K562 (cell line): ENCODE data around the gene TP73. TPM values are rescaled to one million over a fixed set of nuclear protein-coding genes. Genes with fewer than 3 reads are reported as not detected.

ENCODE experiments used
- CEBPB ChIP-seq: fragments of 450-650 bp; IDR thresholded peaks from 2 replicates; pipeline ENCODE4 v1.6.1; 2016; ENCODE audit warnings: missing genetic modification characterization, missing compliant biosample characterization
- KDM4B ChIP-seq, 2 experiments: fragments of 450-650 bp in 1 of 2; sonication (generic) in 1 of 2; IDR thresholded peaks; 2 replicates each; pipeline ENCODE4 v1.6.1; 2016 to 2017; ENCODE audit warnings: borderline replicate concordance in 2 of 2, antibody characterized with exemption in 1 of 2, low read depth in 1 of 2, mild to moderate bottlenecking in 1 of 2
- LCOR ChIP-seq: sonication (generic); formaldehyde crosslinking; IDR thresholded peaks from 2 replicates; pipeline ENCODE4 v1.8.0; 2022; ENCODE audit warnings: mild to moderate bottlenecking, missing genetic modification reagents
- NCOA2 ChIP-seq, 2 experiments: fragments of 450-650 bp; IDR thresholded peaks; 2 replicates each; pipeline ENCODE4 v1.6.1; 2018; ENCODE audit warnings: mild to moderate bottlenecking in 2 of 2, moderate library complexity in 1 of 2; ENCODE audit not compliant: partially characterized antibody in 2 of 2
- NFE2 ChIP-seq: IDR thresholded peaks from 2 replicates; pipeline ENCODE4 v1.6.1; 2014; ENCODE audit warnings: antibody characterized with exemption, low read depth
- POLR3G ChIP-seq: IDR thresholded peaks from 2 replicates; pipeline ENCODE4 v1.6.1; 2011; ENCODE audit not compliant: insufficient read length, insufficient replicate concordance; ENCODE audit errors: extremely low read depth
- RNF2 ChIP-seq: sonication (generic); IDR thresholded peaks from 2 replicates; pipeline ENCODE4 v1.6.1; 2016
- TOE1 ChIP-seq, 2 experiments: fragments of 450-650 bp in 1 of 2; sonication (generic) in 1 of 2; formaldehyde crosslinking in 1 of 2; IDR thresholded peaks; 2 replicates each; pipeline versions ENCODE4 v1.7.1 to v1.8.0; 2016 to 2022; ENCODE audit warnings: borderline replicate concordance in 2 of 2, mild to moderate bottlenecking in 2 of 2, antibody characterized with exemption in 1 of 2, inconsistent platforms in 1 of 2, low read depth in 1 of 2, missing genetic modification reagents in 1 of 2, moderate library complexity in 1 of 2
- XRCC3 ChIP-seq: fragments of 450-650 bp; IDR thresholded peaks from 2 replicates; pipeline ENCODE4 v1.6.1; 2017; ENCODE audit warnings: mild to moderate bottlenecking, moderate library complexity
- ZC3H4 ChIP-seq: sonication (generic); formaldehyde crosslinking; IDR thresholded peaks from 2 replicates; pipeline ENCODE4 v1.9.0; 2021; ENCODE audit warnings: missing genetic modification reagents, borderline replicate concordance
- ZNF133 ChIP-seq: fragments of 250-450 bp; sonication (Bioruptor Pico); IDR thresholded peaks from 2 replicates; pipeline ENCODE4 v1.4.0; 2020; ENCODE audit warnings: mild to moderate bottlenecking
- ZNF57 ChIP-seq: fragments of 450-650 bp; formaldehyde crosslinking; IDR thresholded peaks from 2 replicates; pipeline ENCODE4 v1.4.0; 2020; ENCODE audit warnings: mild to moderate bottlenecking, moderate library complexity
- polyA plus RNA-seq, 8 experiments: library from polyadenylated mRNA; depleted of rRNA in 4 of 8; stranded (reverse) in 5 of 8; unstranded in 3 of 8; fragments of >200 nt; fragmentation: Nextera tagmentation in 2 of 8; fragmentation: Illumina TruSeq in 1 of 8; extraction: Ambion mirVana in 2 of 8; extraction: Trizol in 1 of 8; gene quantifications; 2 replicates each; pipeline versions ENCODE4 v1.2.1 to v1.2.3, GENCODE V29; 2011 to 2014; ENCODE audit warnings: inconsistent platforms in 1 of 8, missing spikeins in 1 of 8
- total RNA-seq, 7 experiments: library from RNA; depleted of rRNA in 6 of 7; stranded (reverse); fragments of >200 nt in 6 of 7; fragmentation: Illumina TruSeq in 2 of 7; extraction: Trizol in 2 of 7; gene quantifications; 2 replicates each; pipeline versions ENCODE4 v1.2.1 to v1.2.3, GENCODE V29; 2011 to 2021; ENCODE audit warnings: low replicate concordance in 1 of 7
- TF ChIP-seq, protein P1 (sequence below): fragments of 450-650 bp; formaldehyde crosslinking; IDR thresholded peaks from 2 replicates; pipeline ENCODE4 v1.4.0; 2020; ENCODE audit warnings: mild to moderate bottlenecking, moderate library complexity
- TF ChIP-seq, protein P2 (sequence below): fragments of 200-800 bp; sonication (Bioruptor generic); IDR thresholded peaks from 2 replicates; pipeline ENCODE4 v1.6.1; 2017; ENCODE audit warnings: missing genetic modification characterization, missing compliant biosample characterization
- TF ChIP-seq, protein P3 (sequence below): fragments of 450-650 bp; IDR thresholded peaks from 2 replicates; pipeline ENCODE4 v1.6.1; 2017; ENCODE audit warnings: mild to moderate bottlenecking, moderate library complexity
- TF ChIP-seq, protein P4 (sequence below): IDR thresholded peaks from 2 replicates; pipeline ENCODE4 v1.6.1; 2012; ENCODE audit warnings: low read depth, low read length, improper control_type of control experiment, borderline replicate concordance
- TF ChIP-seq, protein P5 (sequence below): fragments of 450-650 bp; formaldehyde crosslinking; IDR thresholded peaks from 2 replicates; pipeline ENCODE4 v1.4.0; 2022; ENCODE audit warnings: missing genetic modification characterization
- TF ChIP-seq, protein P6 (sequence below): sonication (generic); formaldehyde crosslinking; IDR thresholded peaks from 2 replicates; pipeline ENCODE4 v1.8.0; 2022; ENCODE audit warnings: missing genetic modification reagents, mild to moderate bottlenecking, moderate library complexity, borderline replicate concordance

The TP73 gene
- total and polyA plus RNA-seq, 9 of the 15 experiments (the other 6 are each of a cell fraction or from before 2014, with no cell fraction given), result 0.07 to 1.6 (median 0.40) TPM; not detected in 2

DNA sequence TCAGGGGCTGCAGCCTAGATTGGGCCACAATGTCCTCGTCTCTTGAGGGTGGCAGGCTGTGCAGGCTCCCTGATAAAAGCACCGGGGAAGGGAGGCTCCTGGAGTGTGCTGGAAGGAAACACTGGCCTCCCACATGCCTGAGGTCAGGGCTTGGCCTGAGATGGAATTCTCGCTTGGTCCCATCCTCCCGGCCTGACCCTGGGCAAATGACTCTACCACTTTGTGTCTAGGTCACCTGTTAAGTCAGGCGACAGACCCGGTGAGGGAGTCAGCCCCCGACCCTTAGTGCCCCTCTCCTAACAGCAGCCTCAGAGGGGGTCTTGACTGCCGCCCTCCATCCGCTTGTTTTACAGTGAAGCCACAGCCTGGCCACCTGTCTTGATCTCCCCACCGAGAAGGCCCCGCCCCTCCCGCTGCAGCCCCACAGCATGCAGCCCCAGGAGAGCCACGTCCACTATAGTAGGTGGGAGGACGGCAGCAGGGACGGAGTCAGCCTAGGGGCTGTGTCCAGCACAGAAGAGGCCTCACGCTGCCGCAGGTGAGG is 122.7 kb downstream of the TP73 start (continued):
- TF ChIP-seq, protein P1, sequence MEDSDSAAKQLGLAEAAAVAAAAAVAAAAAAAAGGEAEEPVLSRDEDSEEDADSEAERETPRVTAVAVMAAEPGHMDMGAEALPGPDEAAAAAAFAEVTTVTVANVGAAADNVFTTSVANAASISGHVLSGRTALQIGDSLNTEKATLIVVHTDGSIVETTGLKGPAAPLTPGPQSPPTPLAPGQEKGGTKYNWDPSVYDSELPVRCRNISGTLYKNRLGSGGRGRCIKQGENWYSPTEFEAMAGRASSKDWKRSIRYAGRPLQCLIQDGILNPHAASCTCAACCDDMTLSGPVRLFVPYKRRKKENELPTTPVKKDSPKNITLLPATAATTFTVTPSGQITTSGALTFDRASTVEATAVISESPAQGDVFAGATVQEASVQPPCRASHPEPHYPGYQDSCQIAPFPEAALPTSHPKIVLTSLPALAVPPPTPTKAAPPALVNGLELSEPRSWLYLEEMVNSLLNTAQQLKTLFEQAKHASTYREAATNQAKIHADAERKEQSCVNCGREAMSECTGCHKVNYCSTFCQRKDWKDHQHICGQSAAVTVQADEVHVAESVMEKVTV, result no peak
- no peak for TF ChIP-seq XRCC3
- no peak; the same call in 1 of the 2 replicates for TF ChIP-seq ZC3H4 (CRISPR knock-in tag)
- TF ChIP-seq NFE2, result 0 out of 2 replicates have a peak, but pooled peaks have one; percentile 17
- TF ChIP-seq POLR3G, result no peak
- no peak for TF ChIP-seq KDM4B (IDR thresholded peaks at IDR 0.05; ENCODE audit: borderline replicate concordance in 2 of 2, low read depth in 1 of 2)
- no peak for TF ChIP-seq ZNF57
- TF ChIP-seq ZNF133 (CRISPR knock-in tag), result no peak
- no peak for TF ChIP-seq TOE1 (IDR thresholded peaks at IDR 0.05; ENCODE audit: borderline replicate concordance)
- no peak for TF ChIP-seq TOE1 (CRISPR knock-in tag; IDR thresholded peaks at IDR 0.05; ENCODE audit: borderline replicate concordance, low read depth)
- TF ChIP-seq, protein P2, sequence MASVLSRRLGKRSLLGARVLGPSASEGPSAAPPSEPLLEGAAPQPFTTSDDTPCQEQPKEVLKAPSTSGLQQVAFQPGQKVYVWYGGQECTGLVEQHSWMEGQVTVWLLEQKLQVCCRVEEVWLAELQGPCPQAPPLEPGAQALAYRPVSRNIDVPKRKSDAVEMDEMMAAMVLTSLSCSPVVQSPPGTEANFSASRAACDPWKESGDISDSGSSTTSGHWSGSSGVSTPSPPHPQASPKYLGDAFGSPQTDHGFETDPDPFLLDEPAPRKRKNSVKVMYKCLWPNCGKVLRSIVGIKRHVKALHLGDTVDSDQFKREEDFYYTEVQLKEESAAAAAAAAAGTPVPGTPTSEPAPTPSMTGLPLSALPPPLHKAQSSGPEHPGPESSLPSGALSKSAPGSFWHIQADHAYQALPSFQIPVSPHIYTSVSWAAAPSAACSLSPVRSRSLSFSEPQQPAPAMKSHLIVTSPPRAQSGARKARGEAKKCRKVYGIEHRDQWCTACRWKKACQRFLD (CRISPR knock-in tag), result peak; percentile 93
- no peak for TF ChIP-seq NCOA2 (IDR thresholded peaks at IDR 0.05; ENCODE audit: partially characterized antibody in 2 of 2)
- TF ChIP-seq LCOR, result no peak
- TF ChIP-seq RNF2, result peak; percentile 87; the same call in 1 of the 2 replicates
- no peak for TF ChIP-seq CEBPB (tag)
- TF ChIP-seq, protein P3, sequence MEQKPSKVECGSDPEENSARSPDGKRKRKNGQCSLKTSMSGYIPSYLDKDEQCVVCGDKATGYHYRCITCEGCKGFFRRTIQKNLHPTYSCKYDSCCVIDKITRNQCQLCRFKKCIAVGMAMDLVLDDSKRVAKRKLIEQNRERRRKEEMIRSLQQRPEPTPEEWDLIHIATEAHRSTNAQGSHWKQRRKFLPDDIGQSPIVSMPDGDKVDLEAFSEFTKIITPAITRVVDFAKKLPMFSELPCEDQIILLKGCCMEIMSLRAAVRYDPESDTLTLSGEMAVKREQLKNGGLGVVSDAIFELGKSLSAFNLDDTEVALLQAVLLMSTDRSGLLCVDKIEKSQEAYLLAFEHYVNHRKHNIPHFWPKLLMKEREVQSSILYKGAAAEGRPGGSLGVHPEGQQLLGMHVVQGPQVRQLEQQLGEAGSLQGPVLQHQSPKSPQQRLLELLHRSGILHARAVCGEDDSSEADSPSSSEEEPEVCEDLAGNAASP, result no peak
- TF ChIP-seq, protein P4, sequence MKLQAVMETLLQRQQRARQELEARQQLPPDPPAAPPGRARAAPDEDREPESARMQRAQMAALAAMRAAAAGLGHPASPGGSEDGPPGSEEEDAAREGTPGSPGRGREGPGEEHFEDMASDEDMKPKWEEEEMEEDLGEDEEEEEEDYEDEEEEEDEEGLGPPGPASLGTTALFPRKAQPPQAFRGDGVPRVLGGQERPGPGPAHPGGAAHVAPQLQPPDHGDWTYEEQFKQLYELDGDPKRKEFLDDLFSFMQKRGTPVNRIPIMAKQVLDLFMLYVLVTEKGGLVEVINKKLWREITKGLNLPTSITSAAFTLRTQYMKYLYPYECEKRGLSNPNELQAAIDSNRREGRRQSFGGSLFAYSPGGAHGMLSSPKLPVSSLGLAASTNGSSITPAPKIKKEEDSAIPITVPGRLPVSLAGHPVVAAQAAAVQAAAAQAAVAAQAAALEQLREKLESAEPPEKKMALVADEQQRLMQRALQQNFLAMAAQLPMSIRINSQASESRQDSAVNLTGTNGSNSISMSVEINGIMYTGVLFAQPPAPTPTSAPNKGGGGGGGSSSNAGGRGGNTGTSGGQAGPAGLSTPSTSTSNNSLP, result peak; percentile 59; the same call in 1 of the 2 replicates
- TF ChIP-seq, protein P5, sequence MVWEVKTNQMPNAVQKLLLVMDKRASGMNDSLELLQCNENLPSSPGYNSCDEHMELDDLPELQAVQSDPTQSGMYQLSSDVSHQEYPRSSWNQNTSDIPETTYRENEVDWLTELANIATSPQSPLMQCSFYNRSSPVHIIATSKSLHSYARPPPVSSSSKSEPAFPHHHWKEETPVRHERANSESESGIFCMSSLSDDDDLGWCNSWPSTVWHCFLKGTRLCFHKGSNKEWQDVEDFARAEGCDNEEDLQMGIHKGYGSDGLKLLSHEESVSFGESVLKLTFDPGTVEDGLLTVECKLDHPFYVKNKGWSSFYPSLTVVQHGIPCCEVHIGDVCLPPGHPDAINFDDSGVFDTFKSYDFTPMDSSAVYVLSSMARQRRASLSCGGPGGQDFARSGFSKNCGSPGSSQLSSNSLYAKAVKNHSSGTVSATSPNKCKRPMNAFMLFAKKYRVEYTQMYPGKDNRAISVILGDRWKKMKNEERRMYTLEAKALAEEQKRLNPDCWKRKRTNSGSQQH (CRISPR knock-in tag), result no peak
- TF ChIP-seq, protein P6, sequence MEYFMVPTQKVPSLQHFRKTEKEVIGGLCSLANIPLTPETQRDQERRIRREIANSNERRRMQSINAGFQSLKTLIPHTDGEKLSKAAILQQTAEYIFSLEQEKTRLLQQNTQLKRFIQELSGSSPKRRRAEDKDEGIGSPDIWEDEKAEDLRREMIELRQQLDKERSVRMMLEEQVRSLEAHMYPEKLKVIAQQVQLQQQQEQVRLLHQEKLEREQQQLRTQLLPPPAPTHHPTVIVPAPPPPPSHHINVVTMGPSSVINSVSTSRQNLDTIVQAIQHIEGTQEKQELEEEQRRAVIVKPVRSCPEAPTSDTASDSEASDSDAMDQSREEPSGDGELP (CRISPR knock-in tag), result peak; percentile 58; the same call in 1 of the 2 replicates
